Coronary artery (tissue), 2 donors: Measurements from ENCODE around the gene RELL1.

Source experiments
- DNase-seq: peaks from one replicate; pipeline ENCODE4 v3.0.0-alpha.2; 2017; ENCODE audit warnings: low spot score
- H3K27ac ChIP-seq, 2 donors: fragments of 200-600 bp; sonication (generic); one replicate each; pipeline ENCODE4 v1.5.1; 2016 to 2019
- H3K4me3 ChIP-seq: fragments of 200-600 bp; sonication (generic); 2 replicates; pipeline ENCODE4 v1.5.1; 2016; ENCODE audit warnings: mild to moderate bottlenecking, moderate library complexity
- CTCF ChIP-seq: fragments of 200-600 bp; sonication (generic); IDR thresholded peaks from one replicate; pipeline ENCODE4 v1.5.1; 2019; ENCODE audit warnings: antibody characterized with exemption

RELL1 gene

GRCh38 chr4:37568489-37568888, 117.7 kb downstream of the RELL1 start:
- no peak for DNase-seq
- H3K27ac ChIP-seq: no peak overlapping the region
- TF ChIP-seq CTCF: no peak
- H3K4me3 ChIP-seq: no peak overlapping the region

GRCh38 chr4:37567836-37568235, 118.3 kb downstream of the RELL1 start:
- no peak for DNase-seq
- no peak for TF ChIP-seq CTCF
- Histone ChIP-seq H3K27ac (no peak overlapping the region), H3K4me3 (no peak overlapping the region)

GRCh38 chr4:37562592-37562991, 123.6 kb downstream of the RELL1 start:
- no peak for DNase-seq
- Histone ChIP-seq H3K4me3 (no peak overlapping the region), H3K27ac (no peak overlapping the region)
- TF ChIP-seq CTCF: no peak

- DNase-seq: no peak
- no peak overlapping the region for H3K4me3 ChIP-seq
- no peak for TF ChIP-seq CTCF
- H3K27ac ChIP-seq: no peak overlapping the region
Observed at GRCh38 chr4:37561803-37562207, 124.4 kb downstream of the RELL1 start.

GRCh38 chr4:37561196-37561802, 124.9 kb downstream of the RELL1 start:
- DNase-seq: no peak
- no peak overlapping the region for H3K4me3 ChIP-seq
- no peak for TF ChIP-seq CTCF

More at GRCh38 chr4:37561196-37561802, 124.9 kb downstream of the RELL1 start:
- H3K27ac ChIP-seq: no peak overlapping the region
